Stromal cell of bone marrow (primary cell): ENCODE measurements around the gene MRPS6.

Experiments used
- DNase-seq: peaks from one replicate; pipeline ENCODE4 v3.0.0-alpha.2; 2012; ENCODE audit warnings: low read depth

The MRPS6 gene

DNA sequence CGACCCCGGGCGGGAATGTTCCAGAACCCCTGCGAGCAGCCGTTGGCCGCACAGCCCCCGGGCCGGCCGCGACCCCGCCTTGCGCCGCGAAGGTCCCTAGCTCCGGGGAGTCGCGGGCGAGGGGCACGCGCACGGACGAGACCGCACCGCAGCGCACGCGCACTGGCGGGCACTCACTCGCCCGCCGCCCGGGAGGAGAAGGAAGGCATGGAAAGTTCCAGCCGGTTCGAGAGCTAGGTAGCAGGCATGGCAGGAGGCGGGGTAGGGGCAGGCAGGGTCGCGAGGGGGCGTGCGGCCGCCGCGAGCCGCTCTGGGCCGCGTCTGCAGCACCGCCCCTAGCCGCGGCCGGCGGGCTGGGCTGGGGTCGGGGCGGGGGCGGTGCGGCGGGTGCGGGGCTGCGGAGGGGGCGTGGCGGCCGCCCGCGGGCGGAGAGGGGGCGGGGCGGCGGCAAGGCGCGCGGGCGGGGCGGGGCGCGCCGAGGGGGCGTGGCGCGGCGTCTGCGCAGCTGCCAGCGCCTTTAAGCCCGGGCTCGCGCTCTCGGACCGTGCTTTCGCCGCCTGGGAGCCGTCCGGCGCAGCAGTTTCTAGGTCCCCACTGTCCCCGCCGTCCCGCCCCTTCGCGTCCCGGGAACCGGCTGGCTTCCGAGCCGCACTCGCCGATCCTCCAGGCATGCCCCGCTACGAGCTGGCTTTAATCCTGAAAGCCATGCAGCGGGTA is at the start of gene MRPS6, which contains the start of gene SLC5A3:
MRPS6 (plus strand) TSS at position 547 of the 717 bp plus-strand sequence; CDS start at position 670, 123 bp downstream.
SLC5A3 (plus strand) TSS at position 547 of the 717 bp plus-strand sequence. CDS start 21,621 bp downstream, outside the sequence.
- peak; percentile 50 for DNase-seq

- DNase-seq: no peak
Observed at GRCh38 chr21:34023691-34024373, 49.5 kb upstream of the MRPS6 start.

- no peak for DNase-seq
Observed at GRCh38 chr21:34024374-34024693, 49.0 kb upstream of the MRPS6 start.

GRCh38 chr21:34027721-34028461 is 45.5 kb upstream of the MRPS6 start:
- no peak for DNase-seq

DNA sequence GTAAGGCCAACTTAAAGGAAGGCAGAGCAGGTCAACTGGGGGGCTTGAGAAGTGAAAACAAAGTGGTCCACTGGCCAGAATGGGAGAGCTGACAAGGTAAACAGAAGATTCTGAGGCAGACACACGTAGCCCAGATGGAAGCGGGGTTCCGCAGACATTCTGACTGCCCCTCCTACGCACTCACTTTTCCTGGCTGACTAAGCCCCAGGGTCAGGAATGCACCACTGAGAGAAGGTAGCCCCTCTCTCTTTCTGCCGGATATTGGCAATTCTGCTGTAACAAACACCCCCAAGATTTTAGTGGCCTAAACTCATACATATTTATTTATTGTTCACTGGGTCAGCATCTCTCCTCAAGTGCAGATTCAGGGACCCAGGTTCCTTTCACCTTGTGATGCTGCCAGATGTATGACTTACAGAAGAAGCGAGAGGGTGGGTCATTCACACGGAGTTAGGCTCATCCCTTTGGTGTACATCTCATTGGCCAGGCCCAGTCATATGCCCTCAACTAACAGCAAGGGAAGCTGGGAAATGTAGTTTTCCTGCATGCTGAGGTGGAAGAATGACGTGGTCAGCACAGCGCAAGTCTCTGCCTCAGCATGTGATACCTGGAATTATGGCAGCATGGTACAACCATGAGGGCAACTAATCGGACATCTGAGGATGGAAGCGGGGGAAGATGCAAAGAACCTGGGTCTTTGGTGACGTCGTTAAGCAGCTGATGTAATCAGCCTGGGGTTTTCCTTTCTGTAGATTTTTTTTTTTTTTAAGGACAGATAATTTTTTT is 43.4 kb upstream of the MRPS6 start:
- DNase-seq: peak; percentile 54

DNA sequence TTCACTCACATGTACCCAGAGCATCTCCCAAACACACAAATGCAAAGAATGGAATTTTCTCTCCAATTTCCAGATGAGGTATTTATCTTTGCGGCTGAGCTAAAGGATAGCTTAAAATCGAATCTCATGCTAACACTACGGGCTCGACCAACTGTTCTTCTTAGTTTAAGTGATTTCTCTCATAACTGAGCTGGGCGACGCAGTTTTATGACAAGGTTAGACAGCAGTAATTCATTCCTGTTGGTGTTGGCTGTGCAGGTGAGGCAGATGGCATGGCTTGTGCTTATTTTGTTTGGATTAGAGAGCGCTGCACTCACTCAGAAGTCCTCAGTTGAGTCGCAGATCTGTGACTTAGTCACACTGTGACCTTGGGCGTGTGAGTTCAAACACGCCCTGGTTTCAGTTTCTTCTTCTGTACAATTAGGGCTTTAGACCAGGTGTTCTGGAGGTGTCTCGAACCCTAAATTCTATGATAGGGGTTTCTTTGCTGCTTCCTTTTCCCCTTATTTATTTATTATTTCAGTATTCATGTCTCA is 41.5 kb upstream of the MRPS6 start:
- DNase-seq: no peak

DNA sequence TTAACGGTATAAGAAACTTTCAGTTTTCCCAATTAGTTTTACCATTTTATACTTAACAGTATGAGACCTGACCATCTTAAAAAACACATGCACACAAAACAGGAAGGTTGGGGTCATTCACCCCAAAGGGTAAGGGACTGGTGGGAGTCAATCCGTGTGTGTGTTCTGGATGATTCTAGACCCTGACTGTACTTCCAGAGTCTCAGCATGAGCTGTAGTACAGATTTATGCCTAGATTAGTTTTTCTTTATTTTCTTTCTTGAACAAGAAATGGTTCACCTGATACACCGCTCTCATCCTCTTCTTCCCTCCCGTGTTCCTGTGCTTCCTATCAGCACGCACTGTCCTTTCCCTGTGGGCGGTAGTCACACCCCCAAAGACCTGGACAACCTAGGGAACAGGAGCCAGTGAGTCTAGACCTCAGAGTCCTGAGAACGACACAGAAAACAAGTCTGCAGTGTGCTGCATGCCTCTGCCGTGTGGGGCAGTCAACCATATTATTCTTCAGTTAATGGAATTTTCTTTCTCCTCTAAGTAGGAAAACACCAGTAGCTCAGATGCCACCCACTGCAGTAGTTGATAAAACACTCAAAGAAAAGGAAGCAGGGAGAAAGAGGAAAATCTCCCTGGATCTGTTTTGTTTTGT is 38.9 kb upstream of the MRPS6 start:
- no peak for DNase-seq

DNA sequence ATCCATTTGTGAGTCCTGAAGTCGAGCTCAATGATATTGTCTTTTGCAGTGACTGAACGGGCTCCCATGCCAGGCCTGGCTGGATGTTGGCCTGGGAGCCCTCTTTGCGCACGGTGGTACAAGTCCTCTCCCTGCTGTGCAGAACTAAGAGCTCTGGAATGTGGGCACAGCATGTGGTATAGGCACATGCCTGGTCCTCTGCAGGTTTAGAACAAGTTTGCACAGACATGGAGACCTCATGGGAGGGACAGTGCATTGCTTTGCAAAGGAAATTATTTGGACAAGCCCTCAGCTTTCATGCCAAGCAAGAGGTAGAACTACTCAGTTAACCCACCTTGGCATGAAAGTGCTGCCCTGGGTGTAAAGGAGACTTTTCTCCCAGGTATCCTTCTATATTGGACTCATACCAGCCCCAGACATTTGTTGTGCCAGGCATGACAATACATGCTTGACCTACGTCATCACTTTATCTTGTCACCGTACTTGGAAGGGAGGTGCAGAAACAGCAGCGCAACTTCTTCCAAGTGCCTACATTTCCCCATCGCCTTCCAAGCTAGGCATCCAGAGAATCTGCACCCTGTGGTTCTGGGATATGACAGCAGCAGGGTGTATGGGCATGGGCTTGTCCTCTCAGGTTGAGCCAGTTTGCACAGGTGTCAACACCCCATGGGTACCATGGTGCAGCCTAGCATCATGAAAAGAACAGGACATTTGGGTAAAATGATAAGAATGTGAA is 37.6 kb upstream of the MRPS6 start:
- DNase-seq: no peak

DNA sequence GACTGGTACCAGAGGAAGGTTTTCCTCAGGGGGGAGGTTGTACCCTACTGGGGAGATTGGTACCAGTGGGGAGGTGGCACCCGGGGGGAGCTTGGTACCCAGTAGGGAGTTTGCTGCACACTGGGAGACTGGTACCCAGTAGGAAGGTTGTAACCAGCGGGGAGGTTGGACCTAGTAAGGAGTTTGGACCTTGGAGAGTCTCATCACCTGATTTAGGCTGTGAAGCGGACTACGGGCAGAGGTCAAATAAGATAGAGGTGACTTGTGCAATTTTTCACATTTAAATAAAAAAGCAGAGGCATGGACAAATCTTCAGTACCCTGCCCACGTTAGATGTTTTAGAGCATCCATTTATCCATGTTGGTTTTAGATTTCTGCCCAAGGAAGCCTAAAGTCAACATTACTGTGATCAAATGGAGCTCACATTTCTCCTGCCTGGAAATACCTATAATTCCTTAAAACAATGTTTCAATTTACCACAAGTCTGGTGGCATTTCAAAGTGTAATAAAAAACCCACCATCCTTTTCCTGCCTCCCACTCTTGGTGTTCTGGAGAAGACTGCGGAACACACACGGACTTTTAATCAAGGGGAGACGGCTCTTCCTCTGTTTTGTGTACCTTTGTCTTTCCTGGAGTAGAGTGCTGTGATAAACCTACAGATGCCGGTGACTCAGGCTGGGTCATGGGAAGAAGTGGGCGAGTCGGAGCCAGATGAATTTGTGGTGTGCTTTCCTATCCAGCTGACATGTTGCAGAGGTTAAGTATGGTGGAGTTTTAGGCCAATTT is 36.2 kb upstream of the MRPS6 start:
- DNase-seq: no peak

DNA sequence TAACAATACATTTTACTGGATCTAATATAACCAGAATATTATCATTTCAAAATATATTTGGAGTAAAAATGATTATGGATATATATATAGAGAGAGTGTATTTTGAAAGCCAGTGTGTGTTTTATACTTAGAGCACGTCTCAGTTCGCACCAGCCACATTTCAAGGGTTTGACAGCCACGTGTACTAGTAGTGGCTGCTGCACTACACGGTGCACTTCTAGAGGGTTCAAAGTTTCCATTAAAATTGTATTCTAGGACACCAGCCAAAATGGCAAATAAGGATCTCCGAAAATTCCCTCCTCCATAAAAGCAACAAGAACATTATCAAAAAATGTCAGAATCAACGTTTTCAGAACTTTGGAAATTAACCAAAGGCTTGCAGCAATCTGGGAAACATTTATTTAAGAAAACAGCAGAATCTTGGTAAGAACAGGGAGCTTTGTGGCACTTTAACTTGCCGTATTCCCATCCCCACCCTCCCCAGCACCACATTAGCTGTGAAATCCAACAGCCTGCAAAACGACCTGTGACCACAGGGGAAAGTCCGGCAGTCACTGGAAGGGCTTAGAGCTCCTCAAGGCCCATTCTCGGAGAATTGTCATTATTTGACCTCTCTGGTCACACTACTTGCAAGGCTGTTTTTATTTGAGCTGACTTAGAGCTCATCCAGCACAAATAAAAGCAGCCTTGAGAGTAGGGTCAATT is 33.5 kb upstream of the MRPS6 start:
- DNase-seq: no peak

DNA sequence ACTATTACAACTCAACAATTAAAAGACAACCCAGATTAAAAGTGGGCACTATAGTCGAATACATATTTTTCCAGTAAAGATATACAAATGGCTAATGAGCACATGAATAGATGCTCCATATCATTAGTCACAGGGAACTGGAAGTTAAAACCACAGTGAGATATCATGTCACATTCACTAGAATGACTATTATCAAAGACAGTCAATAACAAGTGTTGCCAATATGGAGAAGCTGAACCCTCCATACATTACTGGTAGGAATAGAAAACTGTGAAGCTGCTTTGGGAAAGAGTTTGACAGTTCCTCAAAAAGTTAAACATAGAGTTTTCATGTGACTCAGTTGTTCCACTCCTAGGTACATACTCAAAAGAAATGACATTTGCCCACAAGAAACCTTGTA is 30.6 kb upstream of the MRPS6 start:
- no peak for DNase-seq

- DNase-seq: no peak
Observed at GRCh38 chr21:34043333-34043732, 30.0 kb upstream of the MRPS6 start.

- no peak for DNase-seq
Observed at GRCh38 chr21:34046917-34047316, 26.5 kb upstream of the MRPS6 start.

DNA sequence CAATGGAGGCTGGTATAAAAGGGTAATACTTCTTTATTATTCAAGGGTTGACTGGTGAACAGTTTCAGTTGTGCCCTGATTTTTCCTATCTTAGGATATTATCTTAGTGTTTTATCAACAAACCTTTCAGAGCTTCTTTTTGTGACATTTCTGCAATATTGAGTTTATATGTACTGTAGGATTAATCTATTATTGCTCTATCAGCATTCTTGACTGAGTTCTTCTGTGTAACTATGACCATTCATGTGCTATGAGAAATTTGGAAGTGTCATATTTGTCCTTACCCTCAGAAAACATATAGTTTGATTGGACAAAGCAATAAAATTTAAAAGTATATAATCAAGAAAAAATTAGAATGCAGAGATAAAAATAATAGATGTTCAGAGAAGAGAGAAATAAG is 25.5 kb upstream of the MRPS6 start:
- DNase-seq: no peak

- no peak for DNase-seq
Observed at GRCh38 chr21:34052171-34052570, 21.2 kb upstream of the MRPS6 start.

GRCh38 chr21:34054259-34054658 is 19.1 kb upstream of the MRPS6 start:
- no peak for DNase-seq

GRCh38 chr21:34055615-34056014 is 17.8 kb upstream of the MRPS6 start:
- DNase-seq: no peak

DNA sequence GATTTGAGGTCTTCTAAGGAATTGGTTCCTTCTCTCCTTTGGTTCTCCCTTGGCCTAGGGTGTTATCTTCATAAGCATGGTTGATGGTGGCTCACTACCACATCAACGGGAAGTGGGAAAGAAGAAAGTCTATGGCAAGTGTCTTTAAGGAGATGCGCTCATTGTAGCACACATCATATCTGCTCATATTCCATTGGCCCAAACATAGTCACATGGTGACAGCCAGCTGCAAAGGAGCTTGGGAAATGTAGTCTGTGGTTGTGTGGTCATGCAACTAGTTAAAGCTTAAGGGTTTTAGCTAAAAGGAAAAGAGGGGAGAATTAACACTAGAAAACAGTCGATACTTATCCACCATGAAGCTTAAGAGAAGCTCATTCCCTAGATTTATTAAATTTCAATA is 11.4 kb upstream of the MRPS6 start:
- no peak for DNase-seq

GRCh38 chr21:34065027-34065426 is 8.4 kb upstream of the MRPS6 start:
- no peak for DNase-seq
